ENCODE measurements around the gene NPR2. TPM values are rescaled to one million over a fixed set of nuclear protein-coding genes. Genes with fewer than 3 reads are reported as not detected.
A peak's percentile ranks its signal among the peaks of the same experiment; 100 is the strongest.

NPR2 gene
- total RNA-seq, 1 experiment from 2014 or later: 10.1 TPM

DNA sequence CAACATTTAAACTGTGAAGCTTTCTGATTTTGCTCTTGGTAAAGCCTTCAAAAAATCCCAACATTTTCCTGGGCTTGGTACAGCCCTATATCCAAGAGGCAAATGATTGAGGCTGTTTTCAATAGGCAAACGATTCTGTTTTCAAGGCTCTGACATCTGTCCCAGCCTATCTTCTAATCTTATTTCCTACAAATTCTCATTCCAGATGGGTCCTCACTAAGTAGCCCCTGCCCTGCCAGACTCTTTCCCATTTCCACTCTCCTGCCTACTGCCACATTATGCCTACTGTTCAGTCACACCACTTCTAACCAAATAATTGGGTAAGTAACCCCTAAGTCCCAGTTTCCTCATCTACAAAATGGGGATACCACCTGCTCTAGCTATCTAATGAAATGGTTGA lies 45.8 kb upstream of the NPR2 start (continued):
- TF ChIP-seq, protein P1, sequence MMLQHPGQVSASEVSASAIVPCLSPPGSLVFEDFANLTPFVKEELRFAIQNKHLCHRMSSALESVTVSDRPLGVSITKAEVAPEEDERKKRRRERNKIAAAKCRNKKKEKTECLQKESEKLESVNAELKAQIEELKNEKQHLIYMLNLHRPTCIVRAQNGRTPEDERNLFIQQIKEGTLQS (CRISPR knock-in tag; conservative IDR thresholded peaks at IDR 0.05): no peak
- TF ChIP-seq, protein P2, sequence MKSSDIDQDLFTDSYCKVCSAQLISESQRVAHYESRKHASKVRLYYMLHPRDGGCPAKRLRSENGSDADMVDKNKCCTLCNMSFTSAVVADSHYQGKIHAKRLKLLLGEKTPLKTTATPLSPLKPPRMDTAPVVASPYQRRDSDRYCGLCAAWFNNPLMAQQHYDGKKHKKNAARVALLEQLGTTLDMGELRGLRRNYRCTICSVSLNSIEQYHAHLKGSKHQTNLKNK (CRISPR knock-in tag; IDR thresholded peaks at IDR 0.05): no peak

DNA sequence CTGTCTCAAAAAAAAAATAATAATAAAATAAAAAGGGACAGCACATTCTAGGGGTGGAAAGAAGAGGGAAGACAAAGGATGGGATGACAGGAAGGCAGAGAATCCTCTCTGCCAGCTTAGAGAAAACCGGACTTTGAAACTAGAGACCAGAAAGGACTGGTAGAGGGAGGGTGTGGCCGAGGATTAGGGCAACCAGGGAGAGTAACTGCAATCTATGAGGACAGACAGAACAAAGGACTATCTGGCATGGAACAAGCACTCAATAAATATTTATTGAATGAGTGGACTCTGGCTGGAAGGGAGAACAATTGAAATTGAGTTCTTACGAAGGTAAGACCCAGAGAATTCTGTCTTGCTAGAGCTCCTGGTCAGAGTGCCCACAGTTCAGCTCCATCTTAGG lies 44.8 kb upstream of the NPR2 start:
- H3K4me1 Mint-ChIP-seq: peaks cover 27% of the 10 kb centered on the region
- ATAC-seq: no peak
- ChIA-PET POLR2A (interaction anchor here (1.1 to 1.8 kb wide), 2 partner anchors 11 to 14 kb away, joined by 3 to 8 read pairs; partner anchors contain the start of genes CREB3 and TLN1), CTCF (interaction anchor here (1.0 to 4.1 kb wide), 4 partner anchors 10 to 19 kb away, joined by 4 to 27 read pairs (median 9); no protein-coding TSS in a partner anchor)
- TF ChIP-seq NR2C2 (CRISPR knock-in tag; IDR thresholded peaks at IDR 0.05) (no peak), NR1H2 (CRISPR knock-in tag; IDR thresholded peaks at IDR 0.05) (no peak), ZNF219 (CRISPR knock-in tag; IDR thresholded peaks at IDR 0.05; ENCODE audit: borderline replicate concordance) (no peak), SP1 (CRISPR knock-in tag; conservative IDR thresholded peaks at IDR 0.05) (no peak), ATF1 (CRISPR knock-in tag; IDR thresholded peaks at IDR 0.05) (no peak)
- TF ChIP-seq, protein P3, sequence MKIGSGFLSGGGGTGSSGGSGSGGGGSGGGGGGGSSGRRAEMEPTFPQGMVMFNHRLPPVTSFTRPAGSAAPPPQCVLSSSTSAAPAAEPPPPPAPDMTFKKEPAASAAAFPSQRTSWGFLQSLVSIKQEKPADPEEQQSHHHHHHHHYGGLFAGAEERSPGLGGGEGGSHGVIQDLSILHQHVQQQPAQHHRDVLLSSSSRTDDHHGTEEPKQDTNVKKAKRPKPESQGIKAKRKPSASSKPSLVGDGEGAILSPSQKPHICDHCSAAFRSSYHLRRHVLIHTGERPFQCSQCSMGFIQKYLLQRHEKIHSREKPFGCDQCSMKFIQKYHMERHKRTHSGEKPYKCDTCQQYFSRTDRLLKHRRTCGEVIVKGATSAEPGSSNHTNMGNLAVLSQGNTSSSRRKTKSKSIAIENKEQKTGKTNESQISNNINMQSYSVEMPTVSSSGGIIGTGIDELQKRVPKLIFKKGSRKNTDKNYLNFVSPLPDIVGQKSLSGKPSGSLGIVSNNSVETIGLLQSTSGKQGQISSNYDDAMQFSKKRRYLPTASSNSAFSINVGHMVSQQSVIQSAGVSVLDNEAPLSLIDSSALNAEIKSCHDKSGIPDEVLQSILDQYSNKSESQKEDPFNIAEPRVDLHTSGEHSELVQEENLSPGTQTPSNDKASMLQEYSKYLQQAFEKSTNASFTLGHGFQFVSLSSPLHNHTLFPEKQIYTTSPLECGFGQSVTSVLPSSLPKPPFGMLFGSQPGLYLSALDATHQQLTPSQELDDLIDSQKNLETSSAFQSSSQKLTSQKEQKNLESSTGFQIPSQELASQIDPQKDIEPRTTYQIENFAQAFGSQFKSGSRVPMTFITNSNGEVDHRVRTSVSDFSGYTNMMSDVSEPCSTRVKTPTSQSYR (CRISPR knock-in tag; IDR thresholded peaks at IDR 0.05): no peak
- TF ChIP-seq, protein P4, sequence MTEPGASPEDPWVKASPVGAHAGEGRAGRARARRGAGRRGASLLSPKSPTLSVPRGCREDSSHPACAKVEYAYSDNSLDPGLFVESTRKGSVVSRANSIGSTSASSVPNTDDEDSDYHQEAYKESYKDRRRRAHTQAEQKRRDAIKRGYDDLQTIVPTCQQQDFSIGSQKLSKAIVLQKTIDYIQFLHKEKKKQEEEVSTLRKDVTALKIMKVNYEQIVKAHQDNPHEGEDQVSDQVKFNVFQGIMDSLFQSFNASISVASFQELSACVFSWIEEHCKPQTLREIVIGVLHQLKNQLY (CRISPR knock-in tag; IDR thresholded peaks at IDR 0.05): no peak
- H3K9me3 Mint-ChIP-seq: no peaks in the 10 kb centered on the region
- H3K27me3 Mint-ChIP-seq (ENCODE audit: low read depth): no peaks in the 10 kb centered on the region
- H3K27ac Mint-ChIP-seq: no peak overlapping the region
- H3K36me3 Mint-ChIP-seq: peaks cover 46% of the 10 kb centered on the region
- H3K4me3 Mint-ChIP-seq: peak overlapping the region; percentile 92
- DNase-seq (ENCODE audit: low spot score): no peak

DNA sequence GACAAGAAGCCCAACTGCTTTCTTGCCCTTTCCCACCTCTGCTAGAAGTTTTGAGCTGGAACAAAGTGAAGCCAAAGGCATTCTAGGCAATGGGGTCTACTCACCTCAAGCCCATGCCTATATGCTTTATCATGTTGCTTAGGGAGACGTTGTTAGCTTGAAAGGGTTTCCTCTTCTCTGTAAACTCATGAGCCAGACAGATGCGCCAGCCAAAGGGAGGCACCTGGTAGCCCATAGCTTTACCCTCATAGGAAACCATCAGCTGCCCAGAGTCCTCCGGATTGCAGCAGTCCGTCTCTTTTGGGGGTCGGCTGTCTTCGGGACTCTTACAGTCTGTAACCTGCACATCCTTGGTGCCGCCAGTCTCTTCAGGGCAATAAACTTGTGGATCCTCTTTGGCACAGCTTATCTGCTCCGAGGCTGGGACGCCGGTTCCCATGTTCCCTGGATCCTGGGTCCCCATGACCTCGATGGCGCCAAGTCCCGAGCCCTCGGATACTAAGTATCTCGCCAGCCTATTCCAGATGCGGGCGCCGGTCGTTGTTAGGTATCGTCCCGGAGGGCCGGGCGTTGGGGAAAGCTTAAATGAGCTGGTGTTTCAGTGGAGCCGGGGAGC lies 43.0 kb upstream of the NPR2 start:
- peaks cover 40% of the 10 kb centered on the region for H3K36me3 Mint-ChIP-seq
- H3K4me1 Mint-ChIP-seq: peaks cover 27% of the 10 kb centered on the region
- peak overlapping the region; percentile 74 for H3K27ac Mint-ChIP-seq
- ChIA-PET POLR2A (interaction anchor here (1.0 to 2.1 kb wide), 2 partner anchors 16 to 27 kb away, joined by 3 to 13 read pairs; partner anchors contain the start of genes CREB3 and TLN1), CTCF (interaction anchor here (0.9 to 4.1 kb wide), 16 partner anchors 8 to 197 kb away, joined by 3 to 27 read pairs (median 6); partner anchors contain the start of genes ARHGEF39, CREB3 and TLN1)
- TF ChIP-seq, protein P5, sequence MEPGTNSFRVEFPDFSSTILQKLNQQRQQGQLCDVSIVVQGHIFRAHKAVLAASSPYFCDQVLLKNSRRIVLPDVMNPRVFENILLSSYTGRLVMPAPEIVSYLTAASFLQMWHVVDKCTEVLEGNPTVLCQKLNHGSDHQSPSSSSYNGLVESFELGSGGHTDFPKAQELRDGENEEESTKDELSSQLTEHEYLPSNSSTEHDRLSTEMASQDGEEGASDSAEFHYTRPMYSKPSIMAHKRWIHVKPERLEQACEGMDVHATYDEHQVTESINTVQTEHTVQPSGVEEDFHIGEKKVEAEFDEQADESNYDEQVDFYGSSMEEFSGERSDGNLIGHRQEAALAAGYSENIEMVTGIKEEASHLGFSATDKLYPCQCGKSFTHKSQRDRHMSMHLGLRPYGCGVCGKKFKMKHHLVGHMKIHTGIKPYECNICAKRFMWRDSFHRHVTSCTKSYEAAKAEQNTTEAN (CRISPR knock-in tag; IDR thresholded peaks at IDR 0.05): no peak
- TF ChIP-seq, protein P6, sequence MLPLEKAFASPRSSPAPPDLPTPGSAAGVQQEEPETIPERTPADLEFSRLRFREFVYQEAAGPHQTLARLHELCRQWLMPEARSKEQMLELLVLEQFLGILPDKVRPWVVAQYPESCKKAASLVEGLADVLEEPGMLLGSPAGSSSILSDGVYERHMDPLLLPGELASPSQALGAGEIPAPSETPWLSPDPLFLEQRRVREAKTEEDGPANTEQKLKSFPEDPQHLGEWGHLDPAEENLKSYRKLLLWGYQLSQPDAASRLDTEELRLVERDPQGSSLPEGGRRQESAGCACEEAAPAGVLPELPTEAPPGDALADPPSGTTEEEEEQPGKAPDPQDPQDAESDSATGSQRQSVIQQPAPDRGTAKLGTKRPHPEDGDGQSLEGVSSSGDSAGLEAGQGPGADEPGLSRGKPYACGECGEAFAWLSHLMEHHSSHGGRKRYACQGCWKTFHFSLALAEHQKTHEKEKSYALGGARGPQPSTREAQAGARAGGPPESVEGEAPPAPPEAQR (CRISPR knock-in tag; IDR thresholded peaks at IDR 0.05): no peak
- TF ChIP-seq TEAD4 (CRISPR knock-in tag; IDR thresholded peaks at IDR 0.05) (no peak), NR1H2 (CRISPR knock-in tag; IDR thresholded peaks at IDR 0.05) (no peak), KAT7 (CRISPR knock-in tag; IDR thresholded peaks at IDR 0.05; ENCODE audit: borderline replicate concordance) (0 out of 2 replicates have a peak, but pooled peaks have one; percentile 46)
- TF ChIP-seq, protein P7, sequence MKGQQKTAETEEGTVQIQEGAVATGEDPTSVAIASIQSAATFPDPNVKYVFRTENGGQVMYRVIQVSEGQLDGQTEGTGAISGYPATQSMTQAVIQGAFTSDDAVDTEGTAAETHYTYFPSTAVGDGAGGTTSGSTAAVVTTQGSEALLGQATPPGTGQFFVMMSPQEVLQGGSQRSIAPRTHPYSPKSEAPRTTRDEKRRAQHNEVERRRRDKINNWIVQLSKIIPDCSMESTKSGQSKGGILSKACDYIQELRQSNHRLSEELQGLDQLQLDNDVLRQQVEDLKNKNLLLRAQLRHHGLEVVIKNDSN (CRISPR knock-in tag; IDR thresholded peaks at IDR 0.05): 0 out of 2 replicates have a peak, but pooled peaks have one; percentile 18
- no peaks in the 10 kb centered on the region for H3K9me3 Mint-ChIP-seq
- no peaks in the 10 kb centered on the region for H3K27me3 Mint-ChIP-seq (ENCODE audit: low read depth)
- DNase-seq (ENCODE audit: low spot score) (no peak), ATAC-seq (peak; percentile 5; the same call in 1 of the 2 replicates)
- peak overlapping the region; percentile 92 for H3K4me3 Mint-ChIP-seq

Measured in WTC11 (cell line).